HG03354 (cell line): Measurements from ENCODE around the gene BUD23.
"Not testable (repeated sequence)": the region's sequence is repeated elsewhere in the genome, so short reads cannot be mapped to it uniquely, and the experiment has no call there.

Experiments used
- ATAC-seq: cut with Tn5 transposase; IDR thresholded peaks from one replicate; pipeline ENCODE4 v1.9.1; 2021; ENCODE audit warnings: mild to moderate bottlenecking; ENCODE audit not compliant: unreplicated experiment, poor library complexity, severe bottlenecking

BUD23 gene

GRCh38 chr7:73698410-73698809 lies 15.0 kb downstream of the BUD23 start:
- no peak for ATAC-seq

DNA sequence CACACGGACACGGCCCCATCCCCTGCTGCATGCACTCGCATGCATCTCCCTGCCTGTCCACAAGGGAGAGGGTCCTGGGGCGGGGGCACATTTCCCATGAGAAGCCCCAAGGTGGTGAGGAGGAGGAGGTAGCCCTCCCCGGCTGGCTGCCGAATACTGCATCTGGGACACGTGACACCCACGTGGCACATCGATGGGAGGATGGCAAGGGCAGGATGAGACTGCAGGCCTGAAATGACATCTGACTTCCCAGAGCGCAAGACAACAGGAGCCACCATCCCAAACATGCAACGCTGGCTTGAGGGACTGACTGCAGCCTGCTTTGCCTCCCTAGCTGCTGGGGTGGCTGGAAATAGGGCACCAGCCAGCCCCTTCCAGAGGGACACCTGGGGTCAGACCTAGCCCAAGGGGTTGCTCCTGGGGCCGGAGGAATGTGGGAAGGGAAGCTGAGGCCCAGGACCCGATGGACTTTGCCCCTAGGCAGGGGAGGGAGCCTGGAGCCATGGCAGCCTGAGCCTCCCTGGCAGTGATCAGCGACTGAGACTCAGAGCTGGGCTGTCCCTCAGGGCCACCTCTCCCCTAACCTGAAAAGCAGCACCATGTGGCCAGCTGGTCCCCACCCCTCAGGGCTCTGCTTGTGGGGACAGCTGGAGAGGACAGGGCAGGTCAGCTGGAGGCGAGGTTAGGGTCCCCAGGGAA lies 16.1 kb downstream of the BUD23 start:
- ATAC-seq = no peak

GRCh38 chr7:73700069-73700423 lies 16.6 kb downstream of the BUD23 start:
- ATAC-seq = no peak

DNA sequence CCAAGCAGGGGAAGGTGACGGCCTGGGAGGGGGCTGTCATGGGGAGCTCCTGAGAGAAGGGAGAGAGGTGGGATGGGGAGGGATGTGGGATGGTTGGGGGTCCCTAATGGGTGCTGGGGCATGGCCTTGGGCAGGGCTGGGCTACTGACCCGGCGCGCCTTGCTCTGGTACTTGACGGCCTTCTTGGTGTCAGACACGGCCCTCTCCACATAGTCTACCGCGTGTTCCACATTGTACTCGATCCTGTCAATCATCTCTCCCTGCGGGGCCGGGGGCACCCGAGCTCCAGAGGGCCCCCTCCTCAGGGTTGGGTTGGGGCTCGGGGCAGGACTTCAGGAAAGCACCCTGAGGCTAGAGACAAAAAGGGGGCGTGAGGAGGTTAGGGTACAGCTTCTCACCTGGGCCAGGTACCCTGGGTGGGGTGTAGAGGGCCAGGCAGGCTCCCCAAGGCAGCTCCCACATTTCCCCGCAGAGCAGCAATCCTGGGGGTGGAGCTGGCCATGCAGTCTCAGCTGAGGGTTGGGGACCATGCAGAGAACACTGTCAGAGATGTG lies 17.3 kb downstream of the BUD23 start:
- no peak for ATAC-seq

DNA sequence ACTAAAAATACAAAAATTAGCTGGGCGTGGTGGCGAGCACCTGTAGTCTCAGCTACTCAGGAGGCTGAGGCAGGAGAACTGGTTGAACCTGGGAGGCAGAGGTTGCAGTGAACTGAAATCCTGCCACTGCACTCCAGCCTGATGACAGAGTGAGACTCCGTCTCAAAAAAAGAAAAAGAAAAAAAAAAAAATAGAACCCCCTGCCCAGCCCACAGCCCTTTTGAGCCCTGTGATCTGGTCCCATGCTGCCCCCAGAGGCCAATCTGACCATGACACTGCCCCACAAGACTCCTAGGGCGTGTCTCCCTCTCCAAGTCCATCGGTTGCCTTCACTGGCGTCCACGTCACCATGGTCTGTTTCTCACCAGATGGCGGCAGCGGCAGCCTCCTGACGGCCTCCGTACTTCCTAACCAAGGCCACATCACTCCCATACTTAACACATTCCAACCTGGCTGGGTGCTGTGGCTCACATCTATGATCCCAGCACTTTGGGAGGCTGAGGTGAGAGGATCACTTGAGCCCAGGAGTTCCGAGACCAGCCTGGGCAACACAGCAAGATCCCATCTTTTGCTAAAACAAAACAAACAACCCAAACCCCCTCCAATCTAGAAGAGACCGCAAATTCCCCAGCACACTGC lies 18.1 kb downstream of the BUD23 start:
- no peak for ATAC-seq

GRCh38 chr7:73702226-73702625 lies 18.8 kb downstream of the BUD23 start:
- no peak for ATAC-seq

GRCh38 chr7:73702665-73703064 lies 19.3 kb downstream of the BUD23 start:
- ATAC-seq = no peak

DNA sequence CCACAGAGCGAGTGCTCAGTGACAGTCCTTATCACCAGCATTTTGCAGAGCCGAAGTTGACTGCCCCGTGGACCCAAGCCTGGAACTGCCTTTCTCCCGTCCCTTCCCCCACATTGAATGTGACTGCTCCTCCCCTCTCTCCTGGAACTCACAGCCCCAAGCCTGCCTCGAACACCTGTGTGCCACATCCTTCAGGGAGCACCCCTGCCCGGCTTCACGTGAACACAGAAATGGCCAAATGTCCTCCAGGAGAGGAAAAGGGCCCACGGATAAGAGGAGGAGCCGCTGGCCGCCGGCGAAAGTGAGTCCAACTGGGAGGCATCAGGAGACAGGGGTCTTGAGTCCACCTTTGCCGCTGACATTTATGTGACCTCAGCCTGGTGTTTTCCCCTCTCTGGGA lies 19.8 kb downstream of the BUD23 start:
- ATAC-seq = no peak

- ATAC-seq = no peak
These were observed 20.6 kb downstream of the BUD23 start for GRCh38 chr7:73703757-73704639.

- ATAC-seq = no peak
These were observed 21.5 kb downstream of the BUD23 start for GRCh38 chr7:73704640-73705550.

- ATAC-seq = no peak
These were observed 22.1 kb downstream of the BUD23 start for GRCh38 chr7:73705551-73705920.

DNA sequence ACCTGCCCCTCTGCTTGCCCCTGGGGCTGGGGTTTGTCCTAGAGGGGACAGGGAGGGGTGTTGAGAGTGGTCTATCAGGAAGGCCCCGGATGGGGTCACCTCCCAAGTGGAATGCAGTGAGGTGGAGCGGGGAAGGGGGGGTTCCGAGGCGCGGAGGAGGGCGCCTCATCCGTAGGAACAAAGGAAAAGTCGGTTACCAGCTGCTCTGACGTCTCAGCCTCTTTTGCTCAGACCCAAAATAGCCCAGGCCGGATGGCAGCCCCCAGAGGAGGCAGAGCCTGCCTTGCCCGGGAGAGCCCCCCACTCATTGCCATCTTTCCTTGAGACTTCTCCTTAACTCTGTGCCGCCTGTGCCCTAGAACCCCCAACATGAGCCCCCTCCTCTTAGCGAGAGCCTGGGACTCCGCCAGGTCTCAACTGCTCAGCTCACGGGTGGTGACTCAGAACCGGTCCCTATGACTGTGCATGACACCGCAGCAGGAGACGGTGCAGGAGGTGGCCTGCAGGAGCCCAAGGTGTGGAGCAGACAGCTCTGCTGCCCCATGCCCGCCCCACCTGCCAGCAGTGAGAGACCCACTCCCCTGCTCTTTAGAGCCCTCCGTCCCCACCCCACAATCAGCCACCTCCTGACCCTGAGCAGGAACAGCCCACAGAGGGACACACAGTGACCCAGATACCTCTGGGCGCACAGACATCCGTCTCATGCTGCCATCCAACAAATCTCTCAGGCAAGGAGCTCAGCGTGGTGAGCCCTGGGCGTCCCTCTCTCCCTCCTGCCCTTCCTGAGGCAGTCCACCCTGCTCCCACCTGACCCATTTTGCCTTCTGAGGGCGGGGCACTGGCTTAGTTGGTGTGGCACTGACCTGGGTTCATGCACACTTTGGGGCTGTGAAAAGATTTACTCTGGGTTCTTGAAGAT lies 23.0 kb downstream of the BUD23 start:
- no peak for ATAC-seq

GRCh38 chr7:73707045-73707631 lies 23.7 kb downstream of the BUD23 start:
- no peak for ATAC-seq

DNA sequence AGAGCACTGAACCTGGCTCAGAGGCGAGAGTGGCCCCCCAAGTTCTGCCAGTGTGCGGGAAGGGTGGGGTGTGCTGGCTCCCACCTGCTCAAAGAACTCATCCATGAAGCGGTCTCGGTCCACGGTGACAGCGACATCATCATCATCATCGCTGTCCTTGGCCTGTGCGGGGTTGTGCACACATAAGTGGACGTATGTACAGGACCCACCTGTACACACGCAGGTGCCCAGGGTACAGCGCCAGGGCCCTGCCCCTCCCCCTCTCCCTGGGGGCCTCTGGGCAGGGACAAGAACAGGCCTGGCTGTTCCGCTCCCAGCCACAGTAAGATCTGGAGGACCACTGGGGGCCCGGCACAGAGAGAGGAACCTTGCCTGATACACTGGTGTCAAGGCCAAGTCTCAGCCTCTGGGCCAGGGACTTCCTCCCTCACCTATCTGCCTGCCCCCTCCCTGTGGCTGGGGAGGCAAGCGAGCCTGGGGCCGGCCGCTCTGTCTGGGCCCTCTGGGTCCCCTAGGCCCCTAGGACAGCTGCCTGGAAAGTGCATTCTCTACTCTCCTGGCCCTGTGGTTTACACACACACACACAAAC lies 25.7 kb downstream of the BUD23 start:
- no peak for ATAC-seq

- no peak for ATAC-seq
These were observed 29.4 kb downstream of the BUD23 start for GRCh38 chr7:73712773-73713172.

DNA sequence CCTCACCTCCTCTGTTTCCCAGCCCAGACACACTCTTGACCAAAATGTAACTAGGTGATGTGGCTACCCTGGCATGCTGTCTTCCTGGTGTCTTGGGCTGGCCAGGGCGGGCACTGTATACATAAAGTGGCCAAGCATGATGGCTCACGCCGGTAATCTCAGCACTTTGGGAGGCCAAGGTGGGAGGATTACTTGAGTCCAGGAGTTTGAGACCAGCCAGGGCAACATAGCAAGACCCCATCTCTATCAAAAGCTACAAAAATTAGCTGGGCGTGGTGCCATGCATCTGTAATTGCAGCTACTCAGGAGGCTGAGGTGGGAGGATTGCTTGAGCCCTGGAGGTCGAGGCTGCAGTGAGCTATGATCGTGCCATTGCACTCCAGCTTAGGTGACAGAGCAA lies 29.9 kb downstream of the BUD23 start:
- not testable (repeated sequence) for ATAC-seq

DNA sequence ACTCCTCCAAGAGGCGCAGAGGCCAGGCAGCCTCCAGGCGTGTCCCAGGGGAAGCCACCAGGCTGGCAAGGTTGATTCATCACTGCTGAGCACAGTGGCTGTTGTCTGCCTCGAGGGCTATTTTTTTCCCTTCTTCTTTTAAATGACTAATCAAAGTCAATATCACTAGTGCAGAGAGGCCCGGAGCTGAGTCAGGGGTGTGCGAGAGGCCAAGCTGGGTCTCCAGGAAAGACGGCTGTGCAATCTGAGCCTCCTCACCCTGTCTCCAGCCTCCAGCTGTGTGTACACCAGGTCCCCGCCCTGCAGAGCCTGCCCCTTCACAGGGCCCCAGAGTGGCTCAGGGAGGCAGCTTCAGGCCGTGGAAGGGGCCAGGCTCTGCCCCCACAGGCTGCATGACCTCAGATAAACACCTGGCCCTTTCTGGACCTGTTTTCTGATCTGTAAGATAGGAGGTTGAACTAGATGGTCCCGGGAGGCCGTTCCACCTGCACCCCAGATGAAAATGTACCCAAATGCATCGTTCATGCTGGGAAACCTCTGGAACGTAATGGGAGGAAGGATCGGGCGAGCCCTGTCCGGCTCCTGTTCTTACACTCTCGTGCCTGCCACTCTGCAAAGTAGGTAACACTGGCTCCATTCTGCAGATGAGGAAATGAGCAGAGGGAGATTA lies 32.4 kb downstream of the BUD23 start:
- ATAC-seq = no peak
